K562 treated with DMSO at 1 percent for 24 hours (cell line): ENCODE results near the gene CECR2. TPM values are rescaled to one million over a fixed set of nuclear protein-coding genes. Genes with fewer than 3 reads are reported as not detected.

Source experiments
- total RNA-seq: library from RNA; unstranded; fragments of 300-600 nt; gene quantifications from 2 replicates; pipeline ENCODE4 v1.2.3, GENCODE V29; 2022; ENCODE audit warnings: low read depth; ENCODE audit not compliant: insufficient read depth

CECR2 gene
- 0.38 and 0.39 TPM in 2 replicates for total RNA-seq

DNA sequence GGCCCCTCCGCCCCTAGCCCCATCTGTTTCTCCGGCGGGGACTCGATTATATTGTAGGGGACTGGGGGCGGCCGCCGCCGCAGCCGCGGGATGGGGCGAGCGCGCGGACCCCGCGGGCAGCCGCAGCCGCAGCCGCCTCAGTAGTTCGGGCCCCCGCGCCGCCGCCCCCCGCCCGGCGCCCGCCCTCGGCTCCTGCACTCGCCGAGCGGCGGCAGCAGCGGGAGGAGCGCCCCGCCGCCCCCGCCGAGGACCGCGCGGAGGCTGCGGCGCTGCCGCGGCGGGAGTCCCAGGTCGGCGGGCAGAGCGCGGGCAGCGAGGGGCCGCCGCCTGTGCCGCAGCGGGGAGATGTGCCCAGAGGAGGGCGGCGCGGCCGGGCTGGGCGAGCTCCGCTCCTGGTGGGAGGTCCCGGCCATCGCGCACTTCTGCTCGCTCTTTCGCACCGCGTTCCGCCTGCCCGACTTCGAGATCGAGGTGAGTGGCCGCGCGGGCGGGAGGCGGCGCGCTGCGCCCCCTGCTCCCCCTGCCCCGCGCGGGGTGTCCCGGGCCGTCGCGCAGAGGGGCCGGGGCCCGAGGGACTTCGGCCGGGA, at the start of gene CECR2:
Gene CECR2 (plus strand): TSS at position 22 of the 587 bp plus-strand sequence. CDS start 324 bp downstream, at position 346.

DNA sequence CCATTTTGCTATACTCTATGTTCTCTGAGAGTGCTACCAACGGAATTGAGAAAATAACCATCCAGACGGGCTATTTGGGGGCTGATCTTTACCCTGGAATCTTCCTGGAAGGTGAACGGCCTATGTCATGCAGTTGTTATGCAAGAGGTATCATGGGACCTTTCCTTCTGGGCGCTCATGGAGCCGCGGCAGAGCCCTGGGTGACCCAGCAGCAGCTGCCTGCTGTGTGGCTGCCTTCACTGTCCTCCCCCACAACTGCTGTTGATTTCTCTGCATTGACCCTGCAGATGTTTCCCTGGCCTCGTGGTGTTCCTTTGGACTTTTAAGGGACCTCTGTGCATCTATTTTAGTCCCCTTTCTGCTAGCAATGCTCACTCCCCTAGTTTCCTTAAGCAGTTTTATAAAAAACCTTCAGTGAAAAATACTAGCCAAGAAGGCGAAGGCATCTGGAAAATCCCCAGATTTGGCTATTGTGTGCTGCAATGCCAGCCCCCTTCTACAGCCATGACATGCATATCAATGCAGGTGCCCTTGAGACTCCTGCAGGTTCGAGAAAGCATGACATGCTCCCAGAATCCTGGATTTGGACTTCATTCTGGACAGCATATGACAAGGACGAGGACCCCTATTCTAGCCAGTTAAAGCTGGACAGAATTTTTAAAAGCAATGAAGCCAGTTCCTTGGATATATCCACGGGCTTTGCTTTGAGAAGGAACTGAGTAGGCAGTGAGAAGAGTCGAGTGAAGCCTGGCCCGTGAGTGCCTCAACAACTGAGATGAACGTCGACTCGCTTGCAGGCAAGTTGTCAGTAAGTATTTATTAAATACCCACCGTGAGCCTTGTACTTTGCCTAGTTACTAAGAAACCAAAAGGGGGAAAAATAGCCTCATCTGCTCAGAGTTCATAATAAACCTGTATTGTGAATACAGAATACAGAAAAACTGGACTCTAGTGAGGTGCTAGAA, 193.9 kb downstream of the CECR2 start, which contains the start of gene SLC25A18:
Gene SLC25A18 (plus strand): TSS at position 593 of the 965 bp plus-strand sequence. CDS start 16,447 bp downstream, outside the sequence.

Other genes with a start within 250 kb of the CECR2 start
- 0.09 TPM in 1 of 2 replicates, not detected in the other for gene TMEM121B, start 248.1 kb upstream of the CECR2 start, total RNA-seq
- gene HDHD5, start 210.2 kb upstream of the CECR2 start, total RNA-seq: 19.9 and 20.3 TPM in 2 replicates
- not detected in 2 replicates for gene ADA2, start 150.0 kb upstream of the CECR2 start, total RNA-seq
- 0.23 TPM in 1 of 2 replicates, not detected in the other for gene SLC25A18, start 194.0 kb downstream of the CECR2 start, total RNA-seq